Neutrophil (primary cell): ENCODE measurements around the gene OSBPL2.

Source experiments
- H3K27ac ChIP-seq: fragments of 200-600 bp; sonication (generic); 2 replicates; pipeline ENCODE4 v1.5.1; 2016; ENCODE audit warnings: mild to moderate bottlenecking, moderate library complexity
- H3K27me3 ChIP-seq: fragments of 200-600 bp; sonication (generic); 2 replicates; pipeline ENCODE4 v1.6.0; 2016; ENCODE audit warnings: mild to moderate bottlenecking
- H3K36me3 ChIP-seq: fragments of 200-600 bp; sonication (generic); 2 replicates; pipeline ENCODE4 v1.5.1; 2017
- H3K4me1 ChIP-seq, 2 experiments: fragments of 200-600 bp in 1 of 2; sonication (generic) in 1 of 2; 1 replicate in 1 of 2; 2 replicates in 1 of 2; pipeline versions ENCODE4 v1.5.1 to v1.6.1; 2013 to 2016; ENCODE audit warnings: low read depth in 1 of 2, low read length in 1 of 2, mild to moderate bottlenecking in 1 of 2, moderate library complexity in 1 of 2; ENCODE audit not compliant: control insufficient read depth in 1 of 2, insufficient read depth in 1 of 2
- H3K4me3 ChIP-seq, 2 experiments: fragments of 200-600 bp in 1 of 2; sonication (generic) in 1 of 2; 1 replicate in 1 of 2; 2 replicates in 1 of 2; pipeline ENCODE4 v1.5.1; 2013 to 2016; ENCODE audit warnings: low read depth in 1 of 2, low read length in 1 of 2, mild to moderate bottlenecking in 1 of 2, moderate library complexity in 1 of 2
- H3K9me3 ChIP-seq: fragments of 200-600 bp; sonication (generic); 2 replicates; pipeline ENCODE4 v1.5.1; 2016
- CTCF ChIP-seq: fragments of 200-600 bp; sonication (generic); IDR thresholded peaks from 2 replicates; pipeline ENCODE4 v1.5.1; 2016; ENCODE audit warnings: antibody characterized with exemption

The OSBPL2 gene

GRCh38 chr20:62282877-62283503, 44.7 kb downstream of the OSBPL2 start:
- no peak overlapping the region for H3K4me3 ChIP-seq
- H3K9me3 ChIP-seq: no peaks in the 10 kb centered on the region
- peaks cover 100% of the 10 kb centered on the region for H3K36me3 ChIP-seq
- no peak for TF ChIP-seq CTCF
- no peaks in the 10 kb centered on the region for H3K27me3 ChIP-seq
- H3K27ac ChIP-seq: no peak overlapping the region
- H3K4me1 ChIP-seq: no peaks in the 10 kb centered on the region

GRCh38 chr20:62284448-62284847, 46.1 kb downstream of the OSBPL2 start:
- Histone ChIP-seq H3K27me3 (no peaks in the 10 kb centered on the region), H3K4me3 (no peak overlapping the region), H3K4me1 (no peaks in the 10 kb centered on the region), H3K36me3 (peaks cover 100% of the 10 kb centered on the region), H3K27ac (no peak overlapping the region), H3K9me3 (no peaks in the 10 kb centered on the region)
- no peak for TF ChIP-seq CTCF

GRCh38 chr20:62285151-62285550, 46.8 kb downstream of the OSBPL2 start:
- Histone ChIP-seq H3K4me3 (no peak overlapping the region), H3K27me3 (no peaks in the 10 kb centered on the region), H3K27ac (peak overlapping the region; percentile 8), H3K36me3 (peaks cover 100% of the 10 kb centered on the region), H3K9me3 (no peaks in the 10 kb centered on the region), H3K4me1 (no peaks in the 10 kb centered on the region)
- TF ChIP-seq CTCF: no peak

GRCh38 chr20:62285722-62286121, 47.4 kb downstream of the OSBPL2 start:
- H3K36me3 ChIP-seq: peaks cover 100% of the 10 kb centered on the region

GRCh38 chr20:62286493-62287064, 48.3 kb downstream of the OSBPL2 start:
- Histone ChIP-seq H3K27me3 (no peaks in the 10 kb centered on the region), H3K4me1 (no peaks in the 10 kb centered on the region), H3K36me3 (peaks cover 100% of the 10 kb centered on the region), H3K27ac (no peak overlapping the region), H3K9me3 (no peaks in the 10 kb centered on the region), H3K4me3 (no peak overlapping the region)
- no peak for TF ChIP-seq CTCF

More at GRCh38 chr20:62285722-62286121, 47.4 kb downstream of the OSBPL2 start:
- Histone ChIP-seq H3K27me3 (no peaks in the 10 kb centered on the region), H3K9me3 (no peaks in the 10 kb centered on the region), H3K27ac (peak overlapping the region; percentile 8), H3K4me3 (no peak overlapping the region), H3K4me1 (no peaks in the 10 kb centered on the region)
- no peak for TF ChIP-seq CTCF
